CD1c-positive myeloid dendritic cell (primary cell): ENCODE results near the gene GAPVD1.
A peak's percentile ranks its signal among the peaks of the same experiment; 100 is the strongest.
"Not testable (repeated sequence)": the region's sequence is repeated elsewhere in the genome, so short reads cannot be mapped to it uniquely, and the experiment has no call there.

Source experiments
- DNase-seq: peaks from one replicate; pipeline ENCODE4 v3.0.0-alpha.2; 2016; ENCODE audit errors: extremely low spot score

Gene GAPVD1

GRCh38 chr9:125261501-125262293 is at the start of gene GAPVD1:
Gene GAPVD1 (plus strand): TSS chr9:125261826. CDS start chr9:125298922, 37,096 bp downstream.
- DNase-seq = peak; percentile 98

GRCh38 chr9:125214186-125214585 is 47.4 kb upstream of the GAPVD1 start:
- DNase-seq = no peak

GRCh38 chr9:125218621-125219020 is 43.0 kb upstream of the GAPVD1 start:
- DNase-seq = no peak

- not testable (repeated sequence) for DNase-seq
Observed at GRCh38 chr9:125224858-125225257, 36.8 kb upstream of the GAPVD1 start.

GRCh38 chr9:125227761-125228160 is 33.9 kb upstream of the GAPVD1 start:
- no peak for DNase-seq

- DNase-seq = no peak
Observed at GRCh38 chr9:125233678-125234077, 27.9 kb upstream of the GAPVD1 start.

- not testable (repeated sequence) for DNase-seq
Observed at GRCh38 chr9:125234099-125234498, 27.5 kb upstream of the GAPVD1 start.

- no peak for DNase-seq
Observed at GRCh38 chr9:125235804-125236519, 25.7 kb upstream of the GAPVD1 start.

GRCh38 chr9:125236520-125237159 is 25.0 kb upstream of the GAPVD1 start:
- DNase-seq = not testable (repeated sequence)

GRCh38 chr9:125238127-125238914 is 23.3 kb upstream of the GAPVD1 start:
- DNase-seq = no peak

GRCh38 chr9:125238915-125239446 is 22.6 kb upstream of the GAPVD1 start:
- DNase-seq = no peak

GRCh38 chr9:125239631-125240597 is 21.7 kb upstream of the GAPVD1 start:
- no peak for DNase-seq

GRCh38 chr9:125240649-125240999 is 21.0 kb upstream of the GAPVD1 start:
- DNase-seq = peak; percentile 48

- DNase-seq = peak; percentile 99
Observed at GRCh38 chr9:125241000-125241862, 20.4 kb upstream of the GAPVD1 start, which contains the start of gene HSPA5. Gene HSPA5 (minus strand): TSS chr9:125241343. CDS start chr9:125241126, 217 bp downstream.

GRCh38 chr9:125241863-125242739 is 19.5 kb upstream of the GAPVD1 start:
- DNase-seq = peak; percentile 27

- no peak for DNase-seq
Observed at GRCh38 chr9:125243792-125244260, 17.8 kb upstream of the GAPVD1 start.

- no peak for DNase-seq
Observed at GRCh38 chr9:125246261-125246667, 15.4 kb upstream of the GAPVD1 start.

GRCh38 chr9:125254231-125254630 is 7.4 kb upstream of the GAPVD1 start:
- DNase-seq = no peak
